Measurements from ENCODE around the gene TBC1D9B.

The TBC1D9B gene

GRCh38 chr5:179923436-179923835 lies 15.7 kb upstream of the TBC1D9B start:
- no peak for TF ChIP-seq EZH2phosphoT487 (IDR thresholded peaks at IDR 0.05; ENCODE audit: borderline replicate concordance)
- TF ChIP-seq CTCF (conservative IDR thresholded peaks at IDR 0.05; ENCODE audit: low read length), result no peak
- Histone ChIP-seq H4K20me1 (ENCODE audit: insufficient read depth, low read length, poor library complexity, severe bottlenecking) (no peaks in the 10 kb centered on the region), H3K9ac (ENCODE audit: low read depth, low read length, poor library complexity, severe bottlenecking) (no peak overlapping the region), H3K79me2 (ENCODE audit: insufficient read depth, low read length) (no peaks in the 10 kb centered on the region), H3K9me3 (ENCODE audit: insufficient read depth, low read depth, low read length) (no peaks in the 10 kb centered on the region), H2AFZ (ENCODE audit: low read length) (no peak overlapping the region), H3K27me3 (ENCODE audit: insufficient read depth, low read length, poor library complexity, severe bottlenecking) (no peaks in the 10 kb centered on the region), H3K4me2 (ENCODE audit: low read depth, low read length, poor library complexity, severe bottlenecking) (no peak overlapping the region), H3F3A (ENCODE audit: low read depth) (no peaks in the 10 kb centered on the region), H3K9me2 (replicated peaks; ENCODE audit: low read depth, low read length) (no peaks in the 10 kb centered on the region), H3K4me3 (ENCODE audit: low read length, poor library complexity, severe bottlenecking) (no peak overlapping the region), H3K36me3 (ENCODE audit: insufficient read depth, low read length) (no peaks in the 10 kb centered on the region), H3K4me1 (ENCODE audit: insufficient read depth, low read length, poor library complexity, severe bottlenecking) (peaks cover 15% of the 10 kb centered on the region)

GRCh38 chr5:179920175-179920574 lies 12.5 kb upstream of the TBC1D9B start:
- H2AFZ ChIP-seq (ENCODE audit: low read length), result no peak overlapping the region
- TF ChIP-seq CTCF (conservative IDR thresholded peaks at IDR 0.05; ENCODE audit: low read length) (no peak), EZH2phosphoT487 (IDR thresholded peaks at IDR 0.05; ENCODE audit: borderline replicate concordance) (no peak)
- H3K27me3 ChIP-seq (ENCODE audit: insufficient read depth, low read length, poor library complexity, severe bottlenecking), result no peaks in the 10 kb centered on the region
- no peaks in the 10 kb centered on the region for H3F3A ChIP-seq (ENCODE audit: low read depth)
- peak overlapping the region; percentile 39 for H3K9ac ChIP-seq (ENCODE audit: low read depth, low read length, poor library complexity, severe bottlenecking)
- H3K4me2 ChIP-seq (ENCODE audit: low read depth, low read length, poor library complexity, severe bottlenecking), result peak overlapping the region; percentile 20
- no peaks in the 10 kb centered on the region for H3K79me2 ChIP-seq (ENCODE audit: insufficient read depth, low read length)
- no peaks in the 10 kb centered on the region for H3K9me3 ChIP-seq (ENCODE audit: insufficient read depth, low read depth, low read length)
- H3K36me3 ChIP-seq (ENCODE audit: insufficient read depth, low read length), result no peaks in the 10 kb centered on the region
- peaks cover 15% of the 10 kb centered on the region for H3K4me1 ChIP-seq (ENCODE audit: insufficient read depth, low read length, poor library complexity, severe bottlenecking)
- H3K9me2 ChIP-seq (replicated peaks; ENCODE audit: low read depth, low read length), result no peaks in the 10 kb centered on the region
- no peak overlapping the region for H3K4me3 ChIP-seq (ENCODE audit: low read length, poor library complexity, severe bottlenecking)
- H4K20me1 ChIP-seq (ENCODE audit: insufficient read depth, low read length, poor library complexity, severe bottlenecking), result no peaks in the 10 kb centered on the region

- H3K79me2 ChIP-seq (ENCODE audit: insufficient read depth, low read length), result no peaks in the 10 kb centered on the region
- no peak overlapping the region for H2AFZ ChIP-seq (ENCODE audit: low read length)
- no peaks in the 10 kb centered on the region for H3K36me3 ChIP-seq (ENCODE audit: insufficient read depth, low read length)
- no peaks in the 10 kb centered on the region for H3K27me3 ChIP-seq (ENCODE audit: insufficient read depth, low read length, poor library complexity, severe bottlenecking)
- peak overlapping the region; percentile 39 for H3K9ac ChIP-seq (ENCODE audit: low read depth, low read length, poor library complexity, severe bottlenecking)
- H3K9me3 ChIP-seq (ENCODE audit: insufficient read depth, low read depth, low read length), result no peaks in the 10 kb centered on the region
- no peak overlapping the region for H3K4me3 ChIP-seq (ENCODE audit: low read length, poor library complexity, severe bottlenecking)
- H3K9me2 ChIP-seq (replicated peaks; ENCODE audit: low read depth, low read length), result no peaks in the 10 kb centered on the region
- peak overlapping the region; percentile 20 for H3K4me2 ChIP-seq (ENCODE audit: low read depth, low read length, poor library complexity, severe bottlenecking)
- TF ChIP-seq CTCF (conservative IDR thresholded peaks at IDR 0.05; ENCODE audit: low read length) (no peak), EZH2phosphoT487 (IDR thresholded peaks at IDR 0.05; ENCODE audit: borderline replicate concordance) (no peak)
- H4K20me1 ChIP-seq (ENCODE audit: insufficient read depth, low read length, poor library complexity, severe bottlenecking), result no peaks in the 10 kb centered on the region
- no peaks in the 10 kb centered on the region for H3F3A ChIP-seq (ENCODE audit: low read depth)
- peaks cover 15% of the 10 kb centered on the region for H3K4me1 ChIP-seq (ENCODE audit: insufficient read depth, low read length, poor library complexity, severe bottlenecking)
These were observed 11.9 kb upstream of the TBC1D9B start for GRCh38 chr5:179919487-179920060.

Measured in Loucy (cell line).